ENCODE data around the gene TMEM17. TPM values are rescaled to one million over a fixed set of nuclear protein-coding genes. Genes with fewer than 3 reads are reported as not detected.

TMEM17 gene
- total and polyA plus RNA-seq, 2 experiments from 2014 or later, result 1.8 to 5.0 TPM

DNA sequence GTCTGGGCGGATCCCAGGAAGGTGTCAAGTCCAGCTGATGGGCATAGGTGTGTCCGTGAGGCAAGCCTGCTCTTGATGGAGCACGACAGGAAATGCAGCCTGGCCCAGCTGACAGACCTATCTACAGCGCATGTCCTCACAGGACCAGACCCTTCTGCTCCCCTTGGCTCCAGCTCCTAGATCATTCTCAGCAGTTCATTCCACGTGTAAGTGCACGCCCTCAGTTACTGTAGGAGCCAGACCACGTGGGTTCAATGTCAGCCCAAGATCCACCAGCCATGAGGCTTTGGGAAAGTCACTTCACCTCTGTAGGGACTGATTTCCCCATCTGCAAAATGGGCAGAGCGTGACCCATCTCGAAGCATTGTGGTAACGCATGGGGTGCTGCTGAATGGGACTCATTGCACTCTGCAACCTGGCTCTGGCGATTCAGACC is 47.8 kb downstream of the TMEM17 start:
- Histone ChIP-seq H3K36me3 (no peaks in the 10 kb centered on the region), H3K4me1 (ENCODE audit: low read depth) (no peaks in the 10 kb centered on the region), H3K27me3 (no peaks in the 10 kb centered on the region), H3K4me3 (no peak overlapping the region), H3K27ac (no peak overlapping the region), H3K9me3 (ENCODE audit: low read depth) (no peaks in the 10 kb centered on the region)
- DNase-seq (ENCODE audit: low read depth in 1 of 2, low spot score in 1 of 2), result no peak
- TF ChIP-seq, protein P1, sequence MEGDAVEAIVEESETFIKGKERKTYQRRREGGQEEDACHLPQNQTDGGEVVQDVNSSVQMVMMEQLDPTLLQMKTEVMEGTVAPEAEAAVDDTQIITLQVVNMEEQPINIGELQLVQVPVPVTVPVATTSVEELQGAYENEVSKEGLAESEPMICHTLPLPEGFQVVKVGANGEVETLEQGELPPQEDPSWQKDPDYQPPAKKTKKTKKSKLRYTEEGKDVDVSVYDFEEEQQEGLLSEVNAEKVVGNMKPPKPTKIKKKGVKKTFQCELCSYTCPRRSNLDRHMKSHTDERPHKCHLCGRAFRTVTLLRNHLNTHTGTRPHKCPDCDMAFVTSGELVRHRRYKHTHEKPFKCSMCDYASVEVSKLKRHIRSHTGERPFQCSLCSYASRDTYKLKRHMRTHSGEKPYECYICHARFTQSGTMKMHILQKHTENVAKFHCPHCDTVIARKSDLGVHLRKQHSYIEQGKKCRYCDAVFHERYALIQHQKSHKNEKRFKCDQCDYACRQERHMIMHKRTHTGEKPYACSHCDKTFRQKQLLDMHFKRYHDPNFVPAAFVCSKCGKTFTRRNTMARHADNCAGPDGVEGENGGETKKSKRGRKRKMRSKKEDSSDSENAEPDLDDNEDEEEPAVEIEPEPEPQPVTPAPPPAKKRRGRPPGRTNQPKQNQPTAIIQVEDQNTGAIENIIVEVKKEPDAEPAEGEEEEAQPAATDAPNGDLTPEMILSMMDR (IDR thresholded peaks at IDR 0.05; ENCODE audit: low read depth, low read length), result no peak

DNA sequence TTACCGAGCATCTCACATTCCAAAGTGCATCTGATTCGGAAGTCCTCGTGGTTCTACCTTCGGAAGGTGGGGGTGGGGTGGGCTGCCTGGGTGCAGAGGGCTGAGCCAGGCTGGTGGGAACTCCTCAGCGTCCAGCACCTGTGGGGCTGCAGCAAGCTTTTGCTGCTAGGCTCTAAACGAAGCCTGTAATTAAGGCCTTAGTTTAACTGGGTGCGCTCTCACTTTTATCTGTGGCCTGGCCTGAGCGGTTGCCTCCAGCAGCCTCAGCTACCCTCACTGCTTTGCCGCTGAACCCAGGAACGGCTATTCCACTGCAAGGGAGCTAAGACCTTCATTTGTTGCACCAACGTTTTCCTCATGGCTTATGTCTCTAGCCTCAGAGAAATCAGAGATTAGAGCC is 48.4 kb downstream of the TMEM17 start:
- Histone ChIP-seq H3K27ac (no peak overlapping the region), H3K27me3 (no peaks in the 10 kb centered on the region), H3K36me3 (no peaks in the 10 kb centered on the region), H3K4me1 (ENCODE audit: low read depth) (no peaks in the 10 kb centered on the region), H3K4me3 (peak overlapping the region; percentile 33), H3K9me3 (ENCODE audit: low read depth) (no peaks in the 10 kb centered on the region)
- no peak for DNase-seq (ENCODE audit: low read depth in 1 of 2, low spot score in 1 of 2)
- TF ChIP-seq, protein P1 (IDR thresholded peaks at IDR 0.05; ENCODE audit: low read depth, low read length), result no peak

DNA sequence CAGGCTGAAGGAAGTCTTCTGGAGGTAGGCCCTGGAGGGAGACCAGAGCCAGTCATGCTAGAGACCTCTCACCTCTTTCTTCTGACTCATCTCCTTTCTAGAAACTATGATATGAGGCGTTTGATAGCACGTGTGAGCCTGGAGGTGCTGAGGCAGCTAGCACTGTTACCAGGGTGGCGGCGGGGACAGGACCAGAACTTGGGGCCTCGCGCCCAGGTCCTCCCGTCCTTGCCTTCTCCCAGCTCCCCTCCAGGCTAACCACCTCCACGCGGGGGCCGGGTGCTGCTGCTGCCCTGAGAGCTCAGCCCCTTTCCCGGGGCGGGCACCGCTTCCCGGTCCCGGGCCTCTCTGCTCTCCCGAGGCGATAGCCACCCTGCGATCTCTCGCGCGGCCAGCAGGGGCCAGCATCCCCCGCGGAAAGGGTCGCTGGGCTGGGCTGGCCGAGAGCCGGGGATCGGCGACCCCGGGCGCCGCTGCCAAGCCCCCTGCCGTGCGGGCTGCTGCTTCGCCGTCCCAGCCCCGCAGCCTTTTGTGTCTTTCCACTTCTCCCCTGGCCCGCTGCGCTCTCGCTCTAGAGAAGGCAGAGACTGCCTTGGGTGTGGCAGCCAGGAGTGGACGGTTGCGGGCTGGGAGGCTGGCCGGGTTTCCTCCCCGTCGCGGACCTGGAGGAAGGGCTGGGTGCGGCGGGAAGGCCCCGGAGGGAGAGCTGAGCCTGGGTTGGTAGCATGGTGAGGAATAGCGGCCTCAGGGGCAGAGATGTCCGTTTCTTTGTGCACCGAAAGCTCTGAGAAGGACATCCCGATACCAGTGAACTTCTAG is 49.1 kb downstream of the TMEM17 start:
- Histone ChIP-seq H3K4me3 (peak overlapping the region; percentile 33), H3K27me3 (no peaks in the 10 kb centered on the region), H3K27ac (no peak overlapping the region), H3K9me3 (ENCODE audit: low read depth) (no peaks in the 10 kb centered on the region), H3K36me3 (no peaks in the 10 kb centered on the region), H3K4me1 (ENCODE audit: low read depth) (peaks cover 1% of the 10 kb centered on the region)
- TF ChIP-seq, protein P1 (IDR thresholded peaks at IDR 0.05; ENCODE audit: low read depth, low read length), result peak; percentile 91
- peak; percentile 72 to 77 for DNase-seq (ENCODE audit: low read depth in 1 of 2, low spot score in 1 of 2)

DNA sequence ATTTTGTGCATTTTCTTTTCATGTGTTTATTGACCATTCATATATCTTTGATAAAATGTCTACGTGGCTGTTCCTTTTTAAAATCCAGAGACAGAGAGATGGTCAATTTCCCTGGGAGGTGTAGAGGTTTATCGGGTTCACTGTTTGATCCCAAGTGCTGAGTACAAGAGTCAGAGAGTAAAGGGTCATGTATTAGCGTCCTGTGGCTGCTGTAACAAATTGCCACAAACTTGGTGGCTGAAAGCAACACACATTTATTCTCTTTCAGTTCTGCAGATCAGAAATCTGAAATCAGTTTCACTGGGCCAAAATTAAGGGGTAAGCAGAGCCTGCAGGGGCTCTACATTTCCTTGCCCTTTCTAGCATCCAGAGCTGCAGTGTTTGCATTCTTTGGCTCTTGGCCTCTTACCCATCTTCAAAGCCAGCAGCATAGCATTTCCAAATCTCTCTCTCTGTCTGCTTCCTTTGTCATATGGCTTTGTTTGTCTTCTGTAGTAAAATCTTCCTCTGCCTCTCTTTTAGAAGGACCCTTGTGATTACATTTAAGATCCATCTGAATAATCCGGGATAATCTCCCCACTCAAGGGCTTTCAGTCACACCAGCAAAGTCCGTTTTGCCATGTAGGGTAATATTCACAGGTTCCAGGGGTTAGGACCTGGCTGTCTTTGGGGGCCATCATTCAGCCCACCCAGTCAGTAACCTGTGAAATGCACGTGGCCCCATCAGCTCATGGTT is 49.9 kb downstream of the TMEM17 start:
- Histone ChIP-seq H3K9me3 (ENCODE audit: low read depth) (no peaks in the 10 kb centered on the region), H3K4me1 (ENCODE audit: low read depth) (peaks cover 8% of the 10 kb centered on the region), H3K27ac (no peak overlapping the region), H3K4me3 (no peak overlapping the region), H3K36me3 (no peaks in the 10 kb centered on the region), H3K27me3 (no peaks in the 10 kb centered on the region)
- TF ChIP-seq, protein P1 (IDR thresholded peaks at IDR 0.05; ENCODE audit: low read depth, low read length), result no peak
- no peak for DNase-seq (ENCODE audit: low read depth in 1 of 2, low spot score in 1 of 2)

DNA sequence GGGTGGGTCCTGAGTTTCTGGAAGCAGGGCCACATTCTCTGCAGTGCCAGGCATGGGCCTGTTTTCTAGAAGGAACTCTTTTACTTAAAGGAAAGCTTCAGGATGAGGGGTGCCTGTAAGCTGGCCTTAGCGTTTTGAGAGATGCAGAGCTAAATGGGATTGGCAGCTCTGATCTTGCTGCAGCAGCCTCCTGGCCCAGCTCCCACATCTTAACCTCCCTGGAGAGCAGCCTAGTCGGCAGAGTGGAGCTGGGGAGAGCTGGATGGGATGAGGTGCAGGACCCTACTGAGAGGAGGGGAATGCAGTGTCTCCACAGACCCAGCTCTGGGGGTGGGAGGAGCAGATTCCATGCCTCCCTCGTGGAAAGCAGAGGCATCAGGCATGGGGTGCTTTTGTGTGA is 52.0 kb downstream of the TMEM17 start:
- no peaks in the 10 kb centered on the region for H3K36me3 ChIP-seq
- H3K4me3 ChIP-seq, result no peak overlapping the region
- no peak for DNase-seq (ENCODE audit: low read depth in 1 of 2, low spot score in 1 of 2)
- H3K9me3 ChIP-seq (ENCODE audit: low read depth), result no peaks in the 10 kb centered on the region
- TF ChIP-seq, protein P1 (IDR thresholded peaks at IDR 0.05; ENCODE audit: low read depth, low read length), result no peak
- peaks cover 8% of the 10 kb centered on the region for H3K4me1 ChIP-seq (ENCODE audit: low read depth)
- H3K27ac ChIP-seq, result no peak overlapping the region
- no peaks in the 10 kb centered on the region for H3K27me3 ChIP-seq
